Osteoblast (primary cell): Measurements from ENCODE around the gene RAPGEF1. TPM values are rescaled to one million over a fixed set of nuclear protein-coding genes. Genes with fewer than 3 reads are reported as not detected.

ENCODE experiments used
- DNase-seq: peaks from one replicate; pipeline ENCODE4 v3.0.0; 2011; ENCODE audit warnings: low spot score, mixed read lengths; ENCODE audit not compliant: insufficient read length; ENCODE audit errors: missing footprints
- H2AFZ ChIP-seq: 2 replicates; pipeline ENCODE4 v1.6.0; 2011; ENCODE audit warnings: mild to moderate bottlenecking, low read length
- H3K27ac ChIP-seq: 2 replicates; pipeline ENCODE4 v1.5.1; 2011; ENCODE audit warnings: mild to moderate bottlenecking, low read depth, low read length, moderate library complexity
- H3K27me3 ChIP-seq: 2 replicates; pipeline ENCODE4 v1.6.0; 2012; ENCODE audit warnings: mild to moderate bottlenecking, control low read depth, inconsistent platforms, low read length, moderate library complexity; ENCODE audit not compliant: insufficient read depth
- H3K36me3 ChIP-seq: 2 replicates; pipeline ENCODE4 v1.5.1; 2011; ENCODE audit warnings: mild to moderate bottlenecking, low read length, control low read depth, moderate library complexity; ENCODE audit not compliant: insufficient read depth
- H3K4me1 ChIP-seq: 2 replicates; pipeline ENCODE4 v1.5.1; 2011; ENCODE audit warnings: mild to moderate bottlenecking, low read length, control low read depth, moderate library complexity; ENCODE audit not compliant: insufficient read depth
- H3K4me2 ChIP-seq: 2 replicates; pipeline ENCODE4 v1.6.0; 2011; ENCODE audit warnings: mild to moderate bottlenecking, low read length; ENCODE audit not compliant: insufficient read depth
- H3K4me3 ChIP-seq: fragments of 200-600 bp; sonication (generic); 3 replicates; pipeline ENCODE4 v1.5.1; 2012; ENCODE audit warnings: mild to moderate bottlenecking, low read length, inconsistent platforms; ENCODE audit not compliant: insufficient read depth
- H3K79me2 ChIP-seq: 2 replicates; pipeline ENCODE4 v1.6.0; 2012; ENCODE audit warnings: mild to moderate bottlenecking, low read length, control low read depth, inconsistent platforms; ENCODE audit not compliant: insufficient read depth
- H3K9me3 ChIP-seq: 2 replicates; pipeline ENCODE4 v1.5.1; 2011; ENCODE audit warnings: low read depth, low read length, control low read depth
- H4K20me1 ChIP-seq: 2 replicates; pipeline ENCODE4 v1.6.0; 2012; ENCODE audit warnings: mild to moderate bottlenecking, low read length, control low read depth; ENCODE audit not compliant: insufficient read depth
- total RNA-seq: library from RNA; depleted of rRNA; stranded (reverse); fragments of >200 nt; gene quantifications from 2 replicates; pipeline ENCODE4 v1.2.3, GENCODE V29; 2012
- TF ChIP-seq, protein P1 (sequence below): IDR thresholded peaks from 2 replicates; pipeline ENCODE4 v1.5.1; 2011; ENCODE audit warnings: mild to moderate bottlenecking, low read depth, low read length, moderate library complexity; ENCODE audit errors: extremely low read depth

RAPGEF1 gene
- total RNA-seq, 1 donor: 34.7 TPM

DNA sequence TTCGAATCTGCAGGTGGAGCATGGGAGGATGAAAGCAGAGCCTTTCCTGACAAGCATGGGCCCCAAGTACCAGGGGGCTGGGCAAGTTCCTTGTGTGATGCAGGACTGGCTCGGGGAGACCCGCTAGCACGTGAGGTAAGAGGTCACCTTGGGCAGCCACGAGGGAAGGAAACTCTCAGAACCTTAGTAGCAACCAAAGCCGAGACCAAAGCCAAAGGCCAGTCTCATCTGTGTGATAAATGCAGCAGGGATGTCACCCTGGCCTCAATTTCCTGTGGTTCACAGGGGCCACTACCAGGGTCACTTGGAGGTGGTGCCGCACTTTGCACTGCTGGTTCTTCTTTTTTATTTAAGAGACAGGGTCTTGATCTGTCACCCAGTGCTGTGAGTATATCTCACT, 155.0 kb downstream of the RAPGEF1 start:
- Histone ChIP-seq H3K27ac (no peak overlapping the region), H3K4me3 (no peak overlapping the region), H3K4me1 (no peaks in the 10 kb centered on the region), H3K9me3 (no peaks in the 10 kb centered on the region), H2AFZ (no peak overlapping the region), H3K4me2 (no peak overlapping the region), H3K79me2 (no peaks in the 10 kb centered on the region), H4K20me1 (no peaks in the 10 kb centered on the region), H3K36me3 (peaks cover 29% of the 10 kb centered on the region), H3K27me3 (no peaks in the 10 kb centered on the region)
- TF ChIP-seq, protein P1, sequence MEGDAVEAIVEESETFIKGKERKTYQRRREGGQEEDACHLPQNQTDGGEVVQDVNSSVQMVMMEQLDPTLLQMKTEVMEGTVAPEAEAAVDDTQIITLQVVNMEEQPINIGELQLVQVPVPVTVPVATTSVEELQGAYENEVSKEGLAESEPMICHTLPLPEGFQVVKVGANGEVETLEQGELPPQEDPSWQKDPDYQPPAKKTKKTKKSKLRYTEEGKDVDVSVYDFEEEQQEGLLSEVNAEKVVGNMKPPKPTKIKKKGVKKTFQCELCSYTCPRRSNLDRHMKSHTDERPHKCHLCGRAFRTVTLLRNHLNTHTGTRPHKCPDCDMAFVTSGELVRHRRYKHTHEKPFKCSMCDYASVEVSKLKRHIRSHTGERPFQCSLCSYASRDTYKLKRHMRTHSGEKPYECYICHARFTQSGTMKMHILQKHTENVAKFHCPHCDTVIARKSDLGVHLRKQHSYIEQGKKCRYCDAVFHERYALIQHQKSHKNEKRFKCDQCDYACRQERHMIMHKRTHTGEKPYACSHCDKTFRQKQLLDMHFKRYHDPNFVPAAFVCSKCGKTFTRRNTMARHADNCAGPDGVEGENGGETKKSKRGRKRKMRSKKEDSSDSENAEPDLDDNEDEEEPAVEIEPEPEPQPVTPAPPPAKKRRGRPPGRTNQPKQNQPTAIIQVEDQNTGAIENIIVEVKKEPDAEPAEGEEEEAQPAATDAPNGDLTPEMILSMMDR: no peak
- DNase-seq: peak; percentile 76

DNA sequence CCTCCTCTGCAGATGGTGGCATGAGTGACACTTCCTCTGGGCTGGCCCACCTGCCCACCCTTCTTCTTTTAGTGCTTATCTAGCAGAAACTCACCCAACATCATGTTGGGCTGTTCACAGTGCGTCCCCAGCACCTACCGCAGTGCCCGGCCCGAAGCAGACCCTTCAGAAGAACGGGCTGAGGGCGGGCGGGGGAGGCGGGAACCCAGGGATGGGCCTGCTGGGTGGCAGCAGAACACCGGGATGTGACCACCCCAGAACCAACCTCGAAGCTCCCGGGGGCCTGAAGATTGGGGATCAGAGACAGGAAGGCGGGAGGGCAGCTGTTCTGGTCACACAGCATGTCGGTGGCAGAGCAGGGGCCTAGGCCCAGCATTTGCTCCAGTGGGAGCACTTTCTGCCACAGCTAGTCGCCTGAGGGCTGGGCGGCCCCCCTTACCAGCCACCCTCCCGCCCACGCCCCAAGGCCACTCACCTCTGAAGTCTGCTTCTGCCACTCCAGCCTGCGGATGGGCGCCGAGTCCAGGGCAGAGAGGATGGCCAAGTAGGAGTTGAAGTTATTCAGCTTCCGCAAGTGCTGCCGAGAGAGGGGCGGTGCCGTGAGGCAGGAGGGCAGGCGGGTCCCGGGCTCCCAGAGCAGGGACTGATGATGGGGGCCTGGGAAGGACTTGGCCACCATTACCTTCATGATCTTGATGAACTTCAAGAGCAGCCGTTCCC, 155.9 kb downstream of the RAPGEF1 start:
- TF ChIP-seq, protein P1: no peak
- peaks cover 29% of the 10 kb centered on the region for H3K36me3 ChIP-seq
- no peak overlapping the region for H2AFZ ChIP-seq
- H3K4me3 ChIP-seq: no peak overlapping the region
- no peaks in the 10 kb centered on the region for H3K4me1 ChIP-seq
- no peaks in the 10 kb centered on the region for H4K20me1 ChIP-seq
- no peaks in the 10 kb centered on the region for H3K79me2 ChIP-seq
- H3K27ac ChIP-seq: no peak overlapping the region
- no peaks in the 10 kb centered on the region for H3K27me3 ChIP-seq
- no peak overlapping the region for H3K4me2 ChIP-seq
- H3K9me3 ChIP-seq: no peaks in the 10 kb centered on the region
- DNase-seq: peak; percentile 51

DNA sequence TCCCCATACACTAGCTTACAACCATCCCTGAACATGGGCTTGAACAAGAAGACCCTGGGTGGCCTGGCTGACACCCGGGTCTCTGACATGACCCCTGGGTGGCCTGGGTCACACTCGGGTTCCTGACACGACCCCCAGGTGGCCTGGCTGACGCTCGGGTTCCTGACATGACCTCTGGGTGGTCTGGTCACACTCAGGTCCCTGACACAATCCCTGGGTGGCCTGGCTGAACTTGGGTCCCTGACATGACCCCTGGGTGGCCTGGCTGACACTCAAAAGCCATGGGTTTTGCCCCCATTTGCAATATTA, 156.6 kb downstream of the RAPGEF1 start:
- Histone ChIP-seq H4K20me1 (no peaks in the 10 kb centered on the region), H3K27ac (no peak overlapping the region), H3K4me2 (no peak overlapping the region), H3K27me3 (no peaks in the 10 kb centered on the region), H3K4me1 (no peaks in the 10 kb centered on the region), H2AFZ (no peak overlapping the region), H3K79me2 (no peaks in the 10 kb centered on the region), H3K36me3 (peaks cover 26% of the 10 kb centered on the region), H3K4me3 (no peak overlapping the region), H3K9me3 (no peaks in the 10 kb centered on the region)
- DNase-seq: peak; percentile 17
- TF ChIP-seq, protein P1: no peak

DNA sequence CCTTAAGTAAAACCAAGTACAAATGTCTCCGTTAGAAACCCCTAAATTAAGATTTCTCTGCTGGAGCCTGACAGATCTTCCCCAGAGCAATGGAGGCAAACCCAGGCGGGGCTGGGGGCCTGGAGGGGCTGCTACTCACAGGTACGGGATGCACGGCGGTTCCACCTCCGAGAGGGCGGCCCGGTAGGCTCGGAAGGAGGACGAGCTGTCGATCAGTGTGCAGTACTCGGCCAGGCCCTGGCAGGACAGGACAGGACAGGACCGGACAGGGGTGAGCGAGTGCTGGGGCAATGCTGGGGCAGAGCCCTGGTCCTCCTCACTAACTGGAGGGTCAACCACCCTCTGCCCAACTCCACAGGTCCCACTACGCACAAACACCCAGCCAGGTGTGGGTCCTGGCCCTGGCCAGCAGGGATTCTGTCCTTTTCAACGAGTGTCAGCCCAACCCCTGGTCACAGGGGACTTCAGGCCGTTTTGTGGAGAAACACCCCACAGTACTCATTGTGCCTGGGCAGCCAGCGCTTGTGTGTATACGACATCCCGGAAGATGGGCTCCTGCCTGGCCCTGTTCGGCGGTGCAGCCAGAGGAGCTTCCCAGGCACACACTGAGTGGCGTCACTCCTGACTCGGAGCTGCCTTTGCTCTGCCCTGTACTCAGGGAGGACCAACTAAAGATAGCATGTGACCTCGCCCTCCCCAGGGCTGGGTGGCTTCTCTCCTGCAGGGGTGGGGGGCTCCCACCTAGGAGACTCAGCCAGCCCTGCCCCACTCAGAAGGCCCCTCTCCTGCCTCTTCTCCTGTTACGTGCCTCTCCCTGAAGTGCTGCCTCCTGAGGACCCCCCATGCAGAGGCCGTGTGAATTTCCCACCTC, 157.2 kb downstream of the RAPGEF1 start:
- H2AFZ ChIP-seq: no peak overlapping the region
- H3K4me2 ChIP-seq: no peak overlapping the region
- no peaks in the 10 kb centered on the region for H3K79me2 ChIP-seq
- H3K27me3 ChIP-seq: no peaks in the 10 kb centered on the region
- TF ChIP-seq, protein P1: no peak
- H3K4me1 ChIP-seq: no peaks in the 10 kb centered on the region
- H3K9me3 ChIP-seq: no peaks in the 10 kb centered on the region
- H3K27ac ChIP-seq: no peak overlapping the region
- peak; percentile 58 for DNase-seq
- H3K4me3 ChIP-seq: no peak overlapping the region
- no peaks in the 10 kb centered on the region for H4K20me1 ChIP-seq
- H3K36me3 ChIP-seq: peaks cover 23% of the 10 kb centered on the region
